Measurements from ENCODE around the gene CREBZF.

GRCh38 chr11:85682330-85683305 is 17.7 kb upstream of the CREBZF start:
- TF ChIP-seq CTCF (IDR thresholded peaks at IDR 0.05) (no peak), ZFX (IDR thresholded peaks at IDR 0.05; ENCODE audit: borderline replicate concordance) (no peak)
